Measurements from ENCODE around the gene OR1M1. TPM values are rescaled to one million over a fixed set of nuclear protein-coding genes. Genes with fewer than 3 reads are reported as not detected.

Gene OR1M1
- total RNA-seq, 1 experiment from 2014 or later: not detected

DNA sequence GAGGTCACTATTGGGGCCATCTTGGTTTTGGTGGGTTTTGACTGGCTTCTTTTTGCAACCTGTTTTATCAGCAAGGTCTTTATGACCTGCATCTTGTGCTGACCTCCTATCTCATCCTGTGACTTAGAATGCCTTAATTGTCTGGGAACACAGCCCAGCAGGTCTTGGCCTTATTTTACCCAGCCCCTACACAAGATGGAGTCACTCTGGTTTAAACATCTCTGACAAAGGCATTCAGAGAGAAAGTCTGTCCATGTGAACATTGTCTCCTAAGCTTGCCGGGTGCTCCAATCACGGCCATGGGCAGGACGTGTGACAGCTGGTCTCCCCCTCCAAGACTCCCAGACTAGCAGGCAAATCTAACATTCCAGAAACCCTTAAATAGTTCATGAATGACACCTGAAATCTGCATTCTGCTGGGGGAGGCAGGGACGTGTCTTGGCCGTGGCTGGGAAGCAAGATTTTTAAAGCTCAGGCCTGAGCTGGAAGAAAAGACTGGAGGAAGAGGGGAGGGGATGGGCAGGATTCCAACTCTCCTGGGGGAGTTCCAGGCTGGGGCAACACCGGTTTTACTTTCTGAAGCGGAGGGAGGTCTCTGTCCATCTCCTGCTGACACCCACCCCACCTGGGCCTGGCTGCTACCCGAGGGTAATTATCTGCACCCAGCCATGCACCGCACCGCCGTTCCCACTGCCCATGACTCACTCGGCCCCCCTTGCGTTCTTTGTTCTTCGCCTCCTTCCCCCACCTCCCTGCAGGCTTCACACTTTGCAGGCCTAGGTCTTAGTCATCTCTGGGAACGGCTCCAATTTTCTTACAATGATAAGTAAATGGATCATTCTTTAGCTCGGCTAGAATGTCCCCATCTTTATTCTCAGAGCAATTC is 11.6 kb upstream of the OR1M1 start:
- peaks cover 11% of the 10 kb centered on the region for H3K4me1 ChIP-seq (ENCODE audit: insufficient read depth, low read length, poor library complexity, severe bottlenecking)
- no peaks in the 10 kb centered on the region for H3K9me3 ChIP-seq (ENCODE audit: low read depth, low read length, poor library complexity, severe bottlenecking)
- no TSS peak for BruUV-seq (replicated peaks)
- DNase-seq (ENCODE audit: low spot score): peak; percentile 98
- intact Hi-C loops (cut with micrococcal nuclease; ENCODE audit: unreplicated experiment): no loop called here
- ChIA-PET POLR2A (ENCODE audit: low non-redundant PET) (interaction anchor here (0.7 kb wide), 1 partner anchor 242 kb away, joined by 3 read pairs; no protein-coding TSS in a partner anchor), CTCF (no interaction called here)
- no peak overlapping the region for H3K4me3 ChIP-seq (ENCODE audit: low read depth, low read length, poor library complexity, severe bottlenecking)
- H3K27me3 ChIP-seq (replicated peaks; ENCODE audit: insufficient read depth, low read depth, low read length, poor library complexity): no peaks in the 10 kb centered on the region
- H3K27ac ChIP-seq (ENCODE audit: low read depth, low read length, poor library complexity, severe bottlenecking): peak overlapping the region; percentile 34
- H3K36me3 ChIP-seq (ENCODE audit: insufficient read depth, low read length, poor library complexity, severe bottlenecking): no peaks in the 10 kb centered on the region
- no peak for TF ChIP-seq EZH2 (IDR thresholded peaks at IDR 0.05; ENCODE audit: borderline replicate concordance, low read depth, low read length, poor library complexity, severe bottlenecking)
- TF ChIP-seq, protein P1, sequence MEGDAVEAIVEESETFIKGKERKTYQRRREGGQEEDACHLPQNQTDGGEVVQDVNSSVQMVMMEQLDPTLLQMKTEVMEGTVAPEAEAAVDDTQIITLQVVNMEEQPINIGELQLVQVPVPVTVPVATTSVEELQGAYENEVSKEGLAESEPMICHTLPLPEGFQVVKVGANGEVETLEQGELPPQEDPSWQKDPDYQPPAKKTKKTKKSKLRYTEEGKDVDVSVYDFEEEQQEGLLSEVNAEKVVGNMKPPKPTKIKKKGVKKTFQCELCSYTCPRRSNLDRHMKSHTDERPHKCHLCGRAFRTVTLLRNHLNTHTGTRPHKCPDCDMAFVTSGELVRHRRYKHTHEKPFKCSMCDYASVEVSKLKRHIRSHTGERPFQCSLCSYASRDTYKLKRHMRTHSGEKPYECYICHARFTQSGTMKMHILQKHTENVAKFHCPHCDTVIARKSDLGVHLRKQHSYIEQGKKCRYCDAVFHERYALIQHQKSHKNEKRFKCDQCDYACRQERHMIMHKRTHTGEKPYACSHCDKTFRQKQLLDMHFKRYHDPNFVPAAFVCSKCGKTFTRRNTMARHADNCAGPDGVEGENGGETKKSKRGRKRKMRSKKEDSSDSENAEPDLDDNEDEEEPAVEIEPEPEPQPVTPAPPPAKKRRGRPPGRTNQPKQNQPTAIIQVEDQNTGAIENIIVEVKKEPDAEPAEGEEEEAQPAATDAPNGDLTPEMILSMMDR (conservative IDR thresholded peaks at IDR 0.05; ENCODE audit: low read depth, low read length): no peak

DNA sequence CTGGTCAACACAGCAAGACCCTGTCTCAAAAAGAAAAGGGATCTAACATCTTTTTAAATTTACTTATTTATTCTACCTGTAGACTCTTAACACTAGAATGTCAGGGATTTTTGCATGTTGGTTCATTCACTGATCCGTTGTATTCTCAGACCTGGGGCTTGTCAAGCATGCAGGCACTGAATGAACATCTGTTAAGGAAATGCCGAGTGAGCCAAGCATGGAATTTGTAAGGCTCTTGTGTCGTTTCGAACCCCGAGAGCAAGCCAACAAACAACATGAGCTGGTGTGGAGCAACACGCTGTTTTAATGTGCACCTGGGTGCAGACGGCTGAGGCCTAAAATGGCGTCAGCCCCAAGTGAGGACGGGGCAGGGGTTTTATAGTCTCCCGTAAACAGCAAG is 10.0 kb upstream of the OR1M1 start:
- Histone ChIP-seq H3K27ac (ENCODE audit: low read depth, low read length, poor library complexity, severe bottlenecking) (no peak overlapping the region), H3K36me3 (ENCODE audit: insufficient read depth, low read length, poor library complexity, severe bottlenecking) (no peaks in the 10 kb centered on the region), H3K27me3 (replicated peaks; ENCODE audit: insufficient read depth, low read depth, low read length, poor library complexity) (no peaks in the 10 kb centered on the region), H3K4me3 (ENCODE audit: low read depth, low read length, poor library complexity, severe bottlenecking) (no peak overlapping the region), H3K4me1 (ENCODE audit: insufficient read depth, low read length, poor library complexity, severe bottlenecking) (peaks cover 11% of the 10 kb centered on the region), H3K9me3 (ENCODE audit: low read depth, low read length, poor library complexity, severe bottlenecking) (no peaks in the 10 kb centered on the region)
- ChIA-PET POLR2A (ENCODE audit: low non-redundant PET) (no interaction called here), CTCF (no interaction called here)
- no TSS peak for BruUV-seq (replicated peaks)
- DNase-seq (ENCODE audit: low spot score): no peak
- no peak for TF ChIP-seq EZH2 (IDR thresholded peaks at IDR 0.05; ENCODE audit: borderline replicate concordance, low read depth, low read length, poor library complexity, severe bottlenecking)
- TF ChIP-seq, protein P1 (conservative IDR thresholded peaks at IDR 0.05; ENCODE audit: low read depth, low read length): no peak
- intact Hi-C loops (cut with micrococcal nuclease; ENCODE audit: unreplicated experiment): no loop called here

DNA sequence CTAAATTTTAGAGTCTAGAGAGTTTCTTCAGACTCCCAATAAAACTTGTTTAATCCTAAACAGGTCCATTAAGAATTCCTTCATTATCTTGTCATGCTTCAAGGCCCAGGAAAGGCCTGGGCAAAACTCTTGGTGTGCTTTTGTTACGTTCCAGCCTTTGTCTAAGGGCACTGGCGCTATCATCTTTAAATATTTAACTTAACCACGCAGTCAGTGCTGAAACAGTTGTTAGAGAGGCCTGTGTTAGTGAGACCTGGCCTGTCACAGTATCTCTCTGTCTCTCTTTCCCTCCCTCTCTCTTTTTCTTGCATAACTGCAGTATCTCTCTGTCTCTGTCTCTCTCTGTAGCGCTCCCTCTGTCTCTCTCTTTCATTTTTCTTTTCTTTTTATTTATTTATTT is 8.2 kb upstream of the OR1M1 start:
- no TSS peak for BruUV-seq (replicated peaks)
- DNase-seq (ENCODE audit: low spot score): no peak
- TF ChIP-seq, protein P1 (conservative IDR thresholded peaks at IDR 0.05; ENCODE audit: low read depth, low read length): no peak
- TF ChIP-seq EZH2 (IDR thresholded peaks at IDR 0.05; ENCODE audit: borderline replicate concordance, low read depth, low read length, poor library complexity, severe bottlenecking): no peak
- POLR2A ChIA-PET (ENCODE audit: low non-redundant PET): no interaction called here
- H3K4me3 ChIP-seq (ENCODE audit: low read depth, low read length, poor library complexity, severe bottlenecking): no peak overlapping the region
- CTCF ChIA-PET: no interaction called here
- H3K9me3 ChIP-seq (ENCODE audit: low read depth, low read length, poor library complexity, severe bottlenecking): no peaks in the 10 kb centered on the region
- H3K36me3 ChIP-seq (ENCODE audit: insufficient read depth, low read length, poor library complexity, severe bottlenecking): no peaks in the 10 kb centered on the region
- peaks cover 11% of the 10 kb centered on the region for H3K4me1 ChIP-seq (ENCODE audit: insufficient read depth, low read length, poor library complexity, severe bottlenecking)
- no peaks in the 10 kb centered on the region for H3K27me3 ChIP-seq (replicated peaks; ENCODE audit: insufficient read depth, low read depth, low read length, poor library complexity)
- intact Hi-C loops (cut with micrococcal nuclease; ENCODE audit: unreplicated experiment): loop anchor here (2.0 kb wide), 1 partner anchor 424 kb away; no protein-coding TSS in a partner anchor
- H3K27ac ChIP-seq (ENCODE audit: low read depth, low read length, poor library complexity, severe bottlenecking): no peak overlapping the region

Measured in A673 (cell line).